GM18873 (cell line): ENCODE measurements around the gene RRM1.

ENCODE experiments used
- ATAC-seq: cut with Tn5 transposase; IDR thresholded peaks from one replicate; pipeline ENCODE4 v1.9.1; 2021; ENCODE audit warnings: mild to moderate bottlenecking, moderate library complexity, moderate number of reproducible peaks; ENCODE audit not compliant: unreplicated experiment, low FRiP score

Gene RRM1

DNA sequence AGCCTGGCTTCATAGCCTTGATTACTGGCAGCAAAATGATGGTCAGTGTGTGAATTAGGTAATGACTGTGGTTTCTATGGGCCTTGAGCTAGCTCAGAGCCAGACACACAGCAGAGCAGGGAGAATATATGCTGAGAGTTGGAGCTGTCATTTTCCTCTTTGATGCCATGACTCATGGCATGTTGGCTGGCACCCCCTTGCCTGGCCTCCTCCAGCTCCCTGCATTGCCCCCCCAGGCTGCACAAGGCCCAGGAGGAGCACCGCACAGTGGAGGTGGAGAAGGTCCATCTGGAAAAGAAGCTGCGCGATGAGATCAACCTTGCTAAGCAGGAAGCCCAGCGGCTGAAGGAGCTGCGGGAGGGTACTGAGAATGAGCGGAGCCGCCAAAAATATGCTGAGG lies 20.3 kb upstream of the RRM1 start:
- ATAC-seq = no peak

DNA sequence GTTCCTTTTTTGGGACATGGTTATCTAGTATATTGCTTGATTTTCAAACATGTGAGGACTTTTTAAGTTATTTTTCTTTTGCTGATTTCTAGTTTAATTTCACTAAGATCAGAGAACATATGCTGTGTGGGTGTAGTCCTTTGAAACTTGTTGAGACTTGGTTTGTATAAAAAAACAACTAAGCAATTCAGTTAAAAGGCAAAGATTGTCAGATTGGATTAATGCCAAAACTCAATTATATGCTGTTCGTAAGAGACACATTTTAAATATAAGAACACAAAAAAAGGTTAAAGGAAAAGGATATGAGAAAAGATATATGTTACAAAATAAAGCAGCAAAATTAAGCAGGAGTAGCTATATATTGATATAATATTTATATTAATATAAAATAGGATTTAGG lies 17.8 kb upstream of the RRM1 start:
- ATAC-seq = no peak

DNA sequence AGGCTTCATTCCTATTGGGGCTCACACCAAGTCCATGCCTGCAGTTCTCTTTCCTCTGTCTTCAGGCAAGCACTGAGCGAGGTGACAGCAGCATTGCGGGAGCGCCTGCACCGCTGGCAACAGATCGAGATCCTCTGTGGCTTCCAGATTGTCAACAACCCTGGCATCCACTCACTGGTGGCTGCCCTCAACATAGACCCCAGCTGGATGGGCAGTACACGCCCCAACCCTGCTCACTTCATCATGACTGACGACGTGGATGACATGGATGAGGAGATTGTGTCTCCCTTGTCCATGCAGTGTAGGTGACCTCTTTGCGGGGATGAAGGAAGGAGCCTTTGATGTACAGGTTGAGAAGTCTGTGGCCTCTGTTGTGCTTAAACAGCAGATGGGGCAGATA lies 11.4 kb upstream of the RRM1 start:
- ATAC-seq = no peak

DNA sequence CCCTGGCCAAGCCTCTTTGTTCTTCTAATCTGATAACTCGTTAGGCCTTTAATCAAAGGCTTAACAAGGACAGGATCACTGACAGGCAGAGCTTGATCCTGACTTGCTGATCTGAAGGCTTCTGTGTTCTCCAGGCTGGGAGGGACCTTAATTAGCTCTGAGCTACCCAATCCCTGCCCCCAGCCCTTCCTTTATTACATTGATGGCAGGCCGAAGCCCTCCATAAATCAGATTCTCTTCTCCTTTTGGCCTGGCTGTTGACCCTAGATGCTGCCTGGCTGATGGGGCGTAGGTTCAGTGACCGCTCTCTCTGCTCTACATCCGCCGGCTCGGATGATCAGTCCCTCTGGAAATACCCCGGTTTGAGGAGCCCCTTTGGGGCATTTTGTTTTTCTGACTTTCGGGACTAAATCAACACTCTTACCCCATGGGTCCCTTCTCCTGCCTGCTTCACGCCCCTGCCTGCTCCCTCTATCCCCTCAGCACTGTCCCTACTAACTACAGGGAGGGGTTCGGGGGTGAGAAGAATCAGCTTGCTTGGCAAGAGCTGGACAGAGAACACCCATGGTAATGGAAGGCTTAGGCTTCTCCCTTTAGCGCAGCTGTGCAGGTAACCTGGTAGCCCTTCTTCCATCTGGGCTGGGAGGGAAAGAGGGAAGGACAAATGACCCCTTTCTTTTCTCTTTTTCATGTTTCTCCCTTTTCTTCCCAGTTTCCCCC lies 10.0 kb upstream of the RRM1 start:
- ATAC-seq = no peak

DNA sequence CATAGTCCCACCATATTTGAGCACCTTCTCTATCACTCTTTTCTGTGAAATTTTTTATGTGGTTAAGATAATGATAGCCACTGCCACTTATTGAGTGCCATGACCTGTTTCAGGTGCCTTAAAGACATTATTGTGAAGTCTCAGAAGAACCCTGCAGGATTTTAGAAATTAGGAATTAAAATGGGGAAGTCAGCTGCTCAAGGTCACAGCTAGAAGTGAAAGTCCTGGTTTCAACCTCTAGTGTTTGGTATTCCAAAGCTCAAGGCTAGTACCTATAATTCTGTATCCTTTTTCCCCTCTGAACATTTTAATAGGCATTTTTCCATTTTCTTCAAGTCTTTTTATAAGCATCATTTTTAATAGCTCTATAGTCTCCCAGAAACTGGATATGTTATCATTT lies 9.0 kb upstream of the RRM1 start:
- ATAC-seq = no peak

DNA sequence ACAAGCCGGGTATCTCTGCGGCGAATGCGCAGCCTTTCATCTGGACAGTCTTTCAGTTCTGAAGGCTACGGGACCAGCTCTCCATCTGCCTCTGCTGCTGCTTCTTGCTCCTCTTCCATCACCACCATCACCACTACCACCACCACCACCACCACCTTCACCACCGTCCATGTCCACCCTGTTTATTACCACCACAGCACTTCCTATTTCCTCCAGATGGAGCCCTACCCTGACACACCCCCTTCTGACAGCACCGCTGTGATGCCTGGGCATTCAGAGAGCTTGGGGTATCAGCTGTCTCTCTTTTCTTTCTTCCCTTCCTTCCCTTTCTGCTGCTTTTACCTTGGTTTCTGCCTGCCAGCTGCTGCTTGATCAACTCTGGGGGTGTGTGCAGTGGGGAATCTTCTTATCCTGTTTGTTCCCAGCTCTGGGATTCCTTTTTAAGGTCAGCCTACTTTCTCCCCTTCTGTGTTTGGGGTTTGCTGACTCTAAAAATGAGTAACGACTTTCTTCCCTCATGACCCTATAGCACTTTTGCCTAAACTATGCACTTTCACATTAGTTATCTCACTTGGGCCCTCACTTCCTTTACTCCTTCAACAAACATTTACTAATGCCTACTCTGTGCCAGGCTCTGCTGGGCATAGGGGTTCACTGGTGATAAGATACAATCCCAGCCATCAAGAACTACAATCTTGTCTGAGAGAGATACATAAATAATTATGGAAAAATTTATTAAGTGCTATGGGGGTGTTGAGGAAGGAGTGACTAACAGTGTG lies 7.8 kb upstream of the RRM1 start:
- ATAC-seq = no peak

DNA sequence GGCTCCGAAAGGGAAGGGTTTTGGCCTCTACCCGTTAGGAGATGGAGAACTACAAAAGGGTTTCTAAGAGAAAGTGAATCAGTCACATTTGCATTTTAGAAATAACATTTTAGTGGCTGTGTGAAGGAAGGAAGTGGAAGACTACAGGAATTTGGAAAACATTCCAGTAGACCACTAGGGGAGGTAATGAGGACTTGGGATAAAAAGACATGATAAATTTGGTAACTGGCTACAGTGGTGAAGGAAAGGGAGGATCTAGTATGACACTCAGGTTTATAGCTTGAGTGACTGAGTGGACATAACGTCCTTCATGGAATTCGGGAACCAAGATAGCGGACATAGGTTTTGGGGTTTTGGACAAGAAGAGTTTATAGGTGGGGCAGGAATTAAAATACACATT lies 7.0 kb upstream of the RRM1 start:
- no peak for ATAC-seq

DNA sequence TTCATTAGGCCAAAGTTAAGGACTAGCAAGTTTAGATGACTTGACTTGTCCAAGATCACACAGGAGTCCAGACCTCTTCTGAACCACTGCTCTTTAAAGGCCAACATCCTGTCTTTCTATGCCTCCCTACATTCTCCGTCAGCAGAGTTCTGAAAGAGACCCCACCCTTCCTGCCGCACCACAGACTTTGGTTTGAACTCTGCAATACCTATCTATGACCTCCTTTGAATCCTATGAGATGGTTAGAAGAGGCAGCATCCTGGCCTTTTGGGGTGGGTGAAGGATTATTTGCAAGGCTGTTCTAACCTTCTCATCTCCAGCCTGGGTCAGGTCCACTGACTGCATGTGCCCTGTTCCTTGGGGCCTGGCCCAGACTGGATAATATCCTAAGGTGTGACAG lies 4.3 kb upstream of the RRM1 start:
- no peak for ATAC-seq

DNA sequence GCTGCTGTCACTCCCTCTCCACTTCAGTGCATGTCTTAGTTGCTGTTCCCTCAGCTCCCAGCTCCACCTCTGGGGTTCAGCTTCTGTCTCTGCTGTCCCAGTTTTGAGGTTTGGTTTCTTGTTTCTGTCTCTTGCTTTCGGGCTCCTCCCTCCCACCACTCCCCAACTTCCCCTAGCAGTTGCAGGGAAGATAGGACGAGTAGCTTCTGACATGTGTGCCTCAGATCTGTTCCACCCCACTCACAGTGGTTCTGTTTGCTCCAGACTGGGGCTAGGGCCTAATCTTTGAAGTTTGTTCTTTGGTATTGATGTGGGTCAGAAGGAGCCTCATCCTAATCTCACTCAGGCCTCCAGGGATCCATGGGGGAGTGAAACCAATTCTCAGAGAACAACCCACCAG lies 2.6 kb upstream of the RRM1 start:
- ATAC-seq = no peak

DNA sequence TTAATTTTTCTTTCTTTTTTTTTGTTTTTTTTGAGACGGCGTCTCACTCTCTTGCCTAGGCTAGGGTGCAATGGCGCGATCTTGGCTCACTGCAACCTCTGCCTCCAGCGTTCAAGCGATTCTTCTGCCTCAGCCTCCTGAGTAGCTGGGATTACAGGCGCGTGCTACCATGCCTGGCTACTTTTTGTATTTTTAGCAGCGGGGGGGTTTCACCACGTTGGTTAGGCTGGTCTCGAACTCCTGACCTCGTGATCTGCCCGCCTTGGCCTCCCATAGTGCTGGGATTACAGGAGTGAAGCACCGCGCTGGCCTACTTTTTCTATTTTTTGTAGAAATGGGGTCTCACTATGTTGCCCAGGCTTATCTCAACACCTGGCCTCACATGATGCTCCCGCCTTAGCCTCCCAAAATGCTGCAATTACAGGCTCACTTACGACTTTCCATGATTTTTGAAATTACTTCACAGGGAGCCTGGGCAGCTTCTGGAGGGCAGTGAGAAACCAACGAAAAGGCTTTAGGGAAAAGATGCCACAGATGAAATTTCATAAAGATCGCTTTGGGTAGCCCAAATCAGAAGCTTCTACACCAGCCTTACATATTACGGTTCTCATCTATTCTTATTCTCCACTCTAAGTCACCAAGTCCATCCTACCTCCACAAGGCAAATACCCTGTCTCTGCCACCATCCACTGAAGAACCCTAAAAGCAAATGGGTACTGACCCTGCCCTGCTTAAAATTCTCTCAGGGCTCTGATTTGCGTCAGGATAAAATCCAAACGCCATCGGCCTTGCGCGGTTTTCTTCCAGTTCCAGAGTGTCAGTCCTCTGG lies 866 bp upstream of the RRM1 start:
- peak; percentile 1 for ATAC-seq

DNA sequence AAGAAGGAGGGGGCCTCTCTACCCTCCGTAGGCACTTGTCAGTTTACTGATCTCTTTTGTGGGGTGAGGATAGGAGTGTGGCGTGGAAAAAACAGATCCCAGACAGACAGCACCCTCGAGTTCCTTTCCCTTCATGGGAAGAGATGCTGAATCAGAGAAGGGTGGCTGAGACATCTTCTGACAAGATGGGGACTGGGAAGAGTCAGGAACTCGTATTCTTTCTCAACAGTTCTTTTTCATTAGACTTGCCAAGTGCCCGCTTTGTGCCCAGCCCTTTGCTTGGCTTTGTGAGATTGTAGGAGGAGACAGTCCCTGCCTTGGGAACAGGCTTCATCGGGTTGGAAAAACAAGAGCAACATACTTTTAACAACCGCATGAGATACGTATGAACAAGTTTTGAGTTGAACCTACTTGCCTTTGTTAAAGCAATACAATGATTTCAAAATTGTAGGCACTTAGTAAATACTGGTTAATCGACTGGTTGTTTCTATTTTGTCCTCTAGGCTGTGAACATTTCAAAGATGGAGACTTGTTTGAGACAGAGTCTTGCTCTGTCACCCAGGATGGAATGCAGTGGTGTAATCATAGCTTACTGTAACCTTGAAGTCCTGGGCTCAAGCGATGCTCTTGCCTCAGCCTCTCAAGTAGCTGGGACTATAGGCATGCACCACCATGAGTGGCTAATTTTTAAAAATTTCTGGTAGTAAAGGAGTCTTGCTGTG lies 1.1 kb downstream of the RRM1 start:
- ATAC-seq = no peak

DNA sequence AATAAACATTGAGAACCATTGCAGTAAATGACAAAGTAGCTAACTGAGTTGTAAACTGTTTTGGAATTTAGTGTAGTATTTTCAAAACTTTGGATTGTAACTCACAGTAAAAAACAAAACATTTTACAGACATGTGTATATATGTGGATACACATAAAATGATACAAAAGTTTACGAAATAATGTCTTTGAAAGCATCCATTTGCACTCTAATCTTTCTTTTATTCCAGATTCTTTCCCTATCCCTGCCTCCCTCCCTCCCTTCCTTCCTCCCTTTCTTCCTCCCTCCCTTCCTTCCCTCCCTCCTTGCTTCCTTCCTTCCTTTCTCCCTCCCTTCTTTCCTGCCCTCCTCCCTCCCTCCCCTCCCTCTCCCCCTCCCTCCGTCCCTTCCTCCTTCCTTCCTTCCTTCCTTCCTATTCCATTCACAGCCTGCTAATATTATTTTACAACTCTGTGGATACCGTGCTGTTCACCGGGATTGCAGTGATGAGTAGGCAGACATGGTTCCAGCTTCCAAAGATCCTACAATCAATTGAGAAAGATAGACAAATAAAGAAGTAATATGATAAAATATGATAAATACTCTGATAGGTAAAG lies 3.5 kb downstream of the RRM1 start:
- ATAC-seq = no peak

DNA sequence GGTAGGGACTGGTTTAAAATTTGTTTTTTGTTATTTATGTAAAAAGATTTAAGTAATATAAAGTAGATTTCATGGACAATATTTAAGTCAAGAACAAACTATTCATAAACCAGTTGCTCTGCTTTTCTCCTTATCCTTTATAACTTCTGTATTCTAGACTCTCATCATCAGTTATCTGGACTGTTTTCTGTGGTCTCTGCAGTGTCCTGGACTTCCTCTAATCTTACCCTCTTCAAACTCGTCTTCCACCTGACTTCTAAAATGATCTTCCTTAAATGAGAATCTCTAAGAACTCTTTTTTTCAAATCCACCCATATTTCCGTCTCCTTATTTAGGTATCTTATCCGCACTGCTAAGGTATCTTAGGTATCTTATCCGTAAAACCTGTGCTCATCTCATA lies 8.1 kb downstream of the RRM1 start:
- no peak for ATAC-seq

DNA sequence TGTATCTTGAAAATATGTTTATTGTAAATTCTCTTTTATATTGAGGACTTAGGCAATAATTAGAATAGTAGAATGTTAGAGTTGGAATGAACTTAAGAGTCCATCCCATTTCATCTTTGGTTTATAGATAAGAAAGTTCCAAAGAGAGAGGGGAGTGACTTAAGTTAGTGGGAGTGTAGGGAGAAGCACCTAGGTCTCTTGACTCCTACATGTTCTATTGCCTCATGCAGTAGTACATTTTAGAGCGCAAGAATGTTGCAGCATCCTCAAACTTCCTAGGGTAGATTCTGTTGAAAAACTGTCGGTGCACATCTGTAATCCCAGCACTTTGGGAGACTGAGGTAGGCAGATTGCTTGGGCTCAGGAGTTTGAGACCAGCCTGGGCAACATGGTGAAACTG lies 8.7 kb downstream of the RRM1 start:
- ATAC-seq = no peak

DNA sequence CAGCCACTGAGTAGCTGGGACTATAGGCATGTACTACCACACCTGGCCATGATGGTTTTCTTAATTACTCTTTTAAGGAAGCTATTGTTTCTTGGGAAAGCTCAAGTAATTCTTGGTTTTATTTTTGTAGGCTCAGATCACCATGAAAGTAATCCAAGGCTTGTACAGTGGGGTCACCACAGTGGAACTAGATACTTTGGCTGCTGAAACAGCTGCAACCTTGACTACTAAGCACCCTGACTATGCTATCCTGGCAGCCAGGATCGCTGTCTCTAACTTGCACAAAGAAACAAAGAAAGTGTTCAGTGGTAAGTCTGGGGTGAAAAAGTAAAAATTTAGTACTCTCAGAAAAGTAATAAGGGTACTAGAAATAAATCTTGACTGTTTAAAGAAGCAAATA lies 11.3 kb downstream of the RRM1 start:
- ATAC-seq = no peak

DNA sequence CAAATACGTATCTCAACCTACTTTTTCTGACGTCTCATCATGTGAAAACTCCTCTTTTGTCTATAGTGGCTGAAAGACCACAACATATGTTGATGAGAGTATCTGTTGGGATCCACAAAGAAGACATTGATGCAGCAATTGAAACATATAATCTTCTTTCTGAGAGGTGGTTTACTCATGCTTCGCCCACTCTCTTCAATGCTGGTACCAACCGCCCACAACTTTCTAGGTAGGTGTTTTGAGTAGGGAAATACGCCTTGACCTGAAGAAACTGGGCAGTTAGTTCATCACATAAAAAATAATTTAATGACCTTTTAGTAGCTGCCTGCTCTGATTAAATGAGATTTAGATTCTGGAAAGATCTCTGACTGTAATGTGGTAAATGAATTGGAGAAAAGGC lies 17.2 kb downstream of the RRM1 start:
- no peak for ATAC-seq

DNA sequence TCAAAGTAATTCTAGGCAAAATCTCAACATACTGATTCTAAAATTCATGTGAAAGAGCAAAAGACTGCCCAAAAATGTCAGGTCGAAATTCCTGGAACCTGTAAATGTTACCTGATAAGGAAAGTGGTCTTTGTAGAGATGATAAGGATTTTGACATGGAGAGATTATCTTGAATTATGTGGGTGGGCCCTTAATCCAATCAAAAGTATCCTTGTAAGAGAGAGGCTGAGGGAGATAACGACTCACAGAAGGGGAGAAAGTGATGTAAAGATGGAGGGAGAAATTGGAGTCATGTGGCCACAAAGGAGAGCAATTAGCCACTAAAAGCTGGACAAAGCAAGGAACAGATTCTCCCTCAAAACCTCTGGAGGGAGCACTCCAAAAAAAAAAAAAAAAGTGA lies 20.5 kb downstream of the RRM1 start:
- ATAC-seq = no peak

DNA sequence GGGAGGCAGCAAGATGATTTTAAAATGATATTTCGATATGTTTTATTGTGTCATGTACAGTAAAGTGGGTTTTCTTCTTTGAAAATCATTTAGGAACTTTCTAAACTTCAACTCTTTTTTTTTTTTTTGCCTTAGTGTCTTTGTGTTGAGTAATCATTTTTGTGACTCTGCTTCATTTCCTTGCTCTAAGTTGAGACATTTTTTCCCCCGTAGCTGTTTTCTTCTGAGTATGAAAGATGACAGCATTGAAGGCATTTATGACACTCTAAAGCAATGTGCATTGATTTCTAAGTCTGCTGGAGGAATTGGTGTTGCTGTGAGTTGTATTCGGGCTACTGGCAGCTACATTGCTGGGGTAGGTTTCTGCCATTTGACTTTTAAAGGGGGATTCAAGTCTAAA lies 23.5 kb downstream of the RRM1 start:
- no peak for ATAC-seq

DNA sequence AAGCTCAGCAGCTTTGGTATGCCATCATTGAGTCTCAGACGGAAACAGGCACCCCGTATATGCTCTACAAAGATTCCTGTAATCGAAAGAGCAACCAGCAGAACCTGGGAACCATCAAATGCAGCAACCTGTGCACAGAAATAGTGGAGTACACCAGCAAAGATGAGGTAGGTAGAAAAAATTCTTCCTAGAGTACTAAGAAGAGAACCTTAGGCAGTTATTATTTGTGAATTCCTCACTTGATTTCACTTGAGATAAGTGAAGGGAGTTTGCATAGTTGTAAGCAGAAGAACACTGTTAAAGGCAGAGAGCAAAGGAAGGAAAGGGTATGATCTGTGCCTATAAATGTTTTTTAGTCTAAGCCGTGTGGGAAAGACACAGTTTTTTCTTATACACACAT lies 28.6 kb downstream of the RRM1 start:
- no peak for ATAC-seq

DNA sequence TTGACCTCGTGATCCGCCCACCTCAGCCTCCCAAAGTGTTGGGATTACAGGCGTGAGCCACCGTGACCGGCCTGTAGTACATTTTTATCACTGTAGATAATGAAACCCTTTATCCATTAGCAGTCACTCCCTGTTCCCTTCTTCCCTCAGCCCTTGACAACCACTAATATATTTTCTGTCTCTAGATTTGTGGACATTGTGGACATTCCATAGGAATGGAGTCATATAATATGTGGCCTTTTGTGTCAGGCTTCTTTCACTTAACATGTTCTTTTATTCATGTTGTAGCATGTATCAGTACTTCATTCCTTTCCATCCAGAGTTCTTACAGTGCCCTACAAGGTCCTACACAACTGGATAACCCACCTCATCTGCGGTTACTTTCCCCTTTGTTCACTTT lies 30.5 kb downstream of the RRM1 start:
- ATAC-seq = no peak
